GM19397 (cell line): ENCODE data around the gene OXNAD1.
A peak's percentile ranks its signal among the peaks of the same experiment; 100 is the strongest.

Source experiments
- ATAC-seq: cut with Tn5 transposase; IDR thresholded peaks from one replicate; pipeline ENCODE4 v1.9.1; 2021; ENCODE audit warnings: mild to moderate bottlenecking, moderate library complexity; ENCODE audit not compliant: unreplicated experiment

OXNAD1 gene

GRCh38 chr3:16325850-16326249 lies 60.8 kb downstream of the OXNAD1 start:
- no peak for ATAC-seq

DNA sequence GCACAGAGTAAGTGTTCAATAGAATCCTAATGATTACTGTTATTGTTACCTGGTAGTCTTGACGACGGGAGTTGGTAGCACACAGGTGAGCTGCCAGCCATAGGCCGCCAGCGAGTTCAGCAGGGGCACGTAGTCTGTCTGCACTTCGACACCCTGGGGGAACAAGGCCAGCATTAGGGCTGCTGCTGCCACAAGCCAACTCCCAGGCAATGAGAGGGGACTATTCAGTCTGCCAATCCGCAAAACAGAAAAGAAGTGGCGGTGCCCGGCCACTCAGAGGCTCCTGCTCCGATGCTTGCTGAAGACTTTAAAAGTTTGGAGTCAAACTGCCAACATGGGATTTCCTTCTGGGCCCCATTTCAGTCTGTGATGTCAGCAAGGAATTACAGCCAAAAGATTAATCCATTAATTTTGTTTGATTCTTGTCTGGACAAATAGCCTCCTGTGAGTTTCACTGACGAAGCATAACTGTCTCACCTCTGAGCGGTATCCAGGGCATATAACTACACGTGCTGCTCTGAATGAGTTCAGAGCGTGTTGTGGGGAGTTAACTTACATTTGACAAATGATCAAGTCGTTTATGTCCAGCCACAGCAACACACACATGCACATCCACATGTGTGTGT lies 61.8 kb downstream of the OXNAD1 start:
- ATAC-seq, result no peak

DNA sequence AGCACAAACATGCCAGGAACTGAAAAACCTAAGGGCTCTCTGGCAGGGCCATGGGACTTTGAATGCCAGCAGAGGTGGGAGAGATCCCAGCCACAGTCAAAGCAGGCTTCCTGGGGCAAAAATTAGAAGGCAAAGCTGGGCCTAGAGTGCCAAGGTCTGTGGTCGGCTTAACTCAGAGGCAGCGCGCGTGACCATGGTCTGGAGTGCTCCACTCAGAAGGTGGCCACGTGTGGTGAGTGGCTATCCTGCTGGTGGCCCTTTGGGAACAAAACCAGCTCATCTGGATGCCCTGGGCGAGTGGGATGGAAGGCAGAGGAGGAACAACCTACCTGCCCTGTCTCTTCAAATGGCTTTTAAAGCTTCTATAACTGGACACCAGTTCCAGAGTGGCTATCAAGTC lies 63.1 kb downstream of the OXNAD1 start:
- no peak for ATAC-seq

DNA sequence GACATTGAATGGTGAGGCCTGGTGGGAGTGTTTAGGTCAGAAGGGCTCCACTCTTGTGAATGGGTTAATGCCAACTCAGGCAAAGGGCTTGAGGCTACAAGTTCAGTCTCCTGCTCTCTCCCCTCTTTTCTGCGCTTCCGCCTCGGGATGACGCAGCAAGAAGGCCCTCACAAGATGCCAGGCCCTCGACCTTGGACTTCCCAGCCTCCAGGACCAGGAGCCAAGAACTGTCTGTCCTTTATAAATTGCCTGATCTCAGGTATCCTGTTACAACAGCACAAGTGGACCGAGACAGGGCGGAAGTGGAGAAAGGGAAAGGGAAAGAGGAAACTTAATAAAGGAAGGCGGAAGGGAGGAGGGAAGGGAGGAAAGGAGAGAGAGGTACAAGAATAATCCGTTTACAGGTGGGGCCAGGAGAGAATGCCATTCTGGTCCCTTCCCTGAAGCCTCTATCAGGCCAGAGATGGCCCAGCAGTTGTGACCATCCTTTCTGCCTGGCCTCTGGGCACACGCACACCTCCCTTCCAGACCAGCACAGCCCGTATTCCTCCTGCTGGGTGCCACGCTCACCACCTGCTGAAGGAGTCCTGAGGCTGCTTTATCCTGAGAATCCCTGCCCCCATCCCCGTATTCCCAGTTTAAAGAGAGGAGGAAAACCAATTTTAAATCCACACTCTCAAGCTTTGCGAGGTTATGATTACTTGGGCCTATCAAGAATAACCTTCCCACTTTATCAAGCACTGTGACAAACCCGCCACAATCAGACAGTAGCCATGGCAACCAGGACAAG lies 64.2 kb downstream of the OXNAD1 start:
- ATAC-seq, result no peak

GRCh38 chr3:16329826-16330129 lies 64.8 kb downstream of the OXNAD1 start:
- no peak for ATAC-seq

DNA sequence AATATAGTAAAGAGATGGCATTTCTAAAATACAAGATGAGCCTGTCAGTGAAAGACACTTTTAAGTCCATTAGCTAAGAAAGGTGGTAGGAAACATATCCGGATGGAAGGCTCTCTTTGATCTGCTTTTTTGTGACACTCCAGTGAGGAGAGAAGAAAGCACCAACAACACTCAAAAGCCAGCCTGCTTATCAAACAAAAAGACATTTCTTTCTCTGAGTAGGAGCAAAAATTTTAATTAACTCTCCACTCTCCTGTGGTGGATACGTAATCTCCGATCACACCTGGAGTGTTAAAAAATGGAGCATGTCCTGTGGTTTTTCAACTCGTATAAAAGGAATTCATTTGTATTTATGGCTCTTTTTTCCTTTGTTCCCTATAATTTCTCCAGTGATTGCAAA lies 65.3 kb downstream of the OXNAD1 start:
- ATAC-seq, result no peak

- no peak for ATAC-seq
Observed at GRCh38 chr3:16331319-16331883, 66.4 kb downstream of the OXNAD1 start.

GRCh38 chr3:16332904-16333426 lies 68.0 kb downstream of the OXNAD1 start:
- no peak for ATAC-seq

- no peak for ATAC-seq
Observed at GRCh38 chr3:16334909-16335308, 69.9 kb downstream of the OXNAD1 start.

DNA sequence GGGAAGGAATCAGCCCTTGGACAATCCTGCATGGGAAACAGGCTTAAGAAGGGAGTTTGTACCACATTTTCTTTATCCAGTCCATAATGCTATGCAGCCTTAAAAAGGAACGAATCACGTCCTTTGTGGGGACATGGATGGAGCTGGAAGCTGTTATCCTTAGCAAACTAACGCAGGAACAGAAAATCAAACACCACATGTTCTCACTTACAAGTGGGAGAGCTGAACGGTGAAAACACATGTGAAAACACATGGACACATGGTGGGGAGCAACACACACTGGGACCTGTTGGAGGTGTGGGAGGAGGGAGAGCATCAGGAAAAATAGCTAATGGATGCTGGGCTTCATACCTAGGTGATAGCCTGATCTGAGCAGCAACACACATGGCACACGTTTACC lies 70.3 kb downstream of the OXNAD1 start:
- ATAC-seq, result no peak

DNA sequence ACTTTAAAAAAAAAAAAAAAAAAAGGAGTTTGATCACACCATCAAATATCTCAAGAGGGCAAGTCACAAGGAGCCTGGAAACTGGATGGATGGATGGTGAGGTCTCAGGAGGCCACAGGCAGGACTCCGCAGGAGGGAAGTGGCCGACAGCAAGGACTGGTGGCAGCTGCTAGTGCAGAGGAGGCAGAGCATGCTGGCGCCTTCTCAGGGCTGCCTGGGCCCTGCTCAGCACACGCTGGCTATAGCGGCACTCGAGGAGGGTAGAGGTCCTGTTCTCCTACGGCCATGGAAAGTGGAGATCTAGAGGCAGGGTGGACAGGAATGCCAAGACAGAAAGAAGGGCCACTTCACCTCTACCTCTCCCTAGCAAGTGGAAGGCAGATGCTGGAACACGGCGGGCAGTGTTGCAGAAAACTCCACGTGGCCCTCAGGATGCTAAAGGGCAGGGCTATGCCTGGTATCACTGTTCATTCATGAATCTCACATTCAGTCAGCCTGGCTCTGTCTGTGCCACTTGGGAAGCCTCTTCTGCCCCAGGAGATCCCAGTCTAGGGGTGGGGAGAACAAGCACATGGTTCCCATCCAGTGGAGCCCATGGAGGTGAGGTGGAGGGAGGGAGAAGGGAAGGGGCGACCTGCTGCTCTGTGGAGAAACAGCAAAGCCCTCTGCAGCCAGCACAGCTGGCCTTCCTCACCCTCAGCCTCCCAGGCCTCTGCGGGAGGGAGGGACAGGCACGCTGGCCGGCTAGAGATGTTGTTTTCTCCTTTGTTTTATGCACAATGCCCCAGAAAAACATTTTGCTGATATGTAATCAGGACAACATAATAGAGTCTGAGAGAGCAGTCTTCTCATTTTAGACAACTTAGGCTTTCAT lies 71.0 kb downstream of the OXNAD1 start:
- no peak for ATAC-seq

DNA sequence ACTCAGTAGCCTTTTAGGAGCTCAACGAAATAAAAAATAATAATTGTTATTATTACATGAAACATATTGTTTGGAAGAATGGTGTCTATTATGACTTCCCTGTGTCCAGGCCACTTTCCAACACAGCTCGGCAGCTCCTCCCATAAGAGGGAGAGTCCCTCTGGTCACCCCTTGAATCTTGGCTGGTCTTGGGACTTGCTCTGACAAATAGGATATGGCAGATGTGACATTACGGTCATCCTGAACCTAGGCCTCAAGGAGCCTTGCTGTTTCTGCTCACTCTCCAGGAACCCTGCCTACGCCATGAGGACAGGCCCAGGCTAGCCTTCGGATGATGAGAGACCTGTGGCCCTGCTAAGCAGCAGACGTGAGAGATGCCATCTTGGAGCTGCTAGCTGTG lies 71.8 kb downstream of the OXNAD1 start:
- ATAC-seq, result no peak

- peak; percentile 89 for ATAC-seq
Observed at GRCh38 chr3:16337856-16338540, 73.0 kb downstream of the OXNAD1 start.

DNA sequence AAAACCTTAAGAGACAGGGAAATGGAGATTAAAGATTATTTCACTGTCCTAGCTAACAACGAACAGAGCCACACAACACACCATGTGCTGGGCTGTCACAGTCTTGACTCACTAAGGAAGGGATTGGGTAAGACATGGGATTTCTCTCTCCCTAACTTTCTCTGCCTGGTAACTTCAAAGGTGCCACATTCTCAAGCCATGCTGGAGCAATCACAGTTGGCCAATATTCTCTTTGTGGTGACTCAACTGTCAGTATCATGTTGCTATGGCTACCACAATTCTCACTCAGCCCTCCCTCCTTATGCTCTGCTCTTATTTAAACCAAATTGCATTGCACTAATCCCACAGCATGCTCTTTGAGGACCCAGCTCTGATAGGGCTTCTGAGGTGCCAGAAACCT lies 74.0 kb downstream of the OXNAD1 start:
- no peak for ATAC-seq

DNA sequence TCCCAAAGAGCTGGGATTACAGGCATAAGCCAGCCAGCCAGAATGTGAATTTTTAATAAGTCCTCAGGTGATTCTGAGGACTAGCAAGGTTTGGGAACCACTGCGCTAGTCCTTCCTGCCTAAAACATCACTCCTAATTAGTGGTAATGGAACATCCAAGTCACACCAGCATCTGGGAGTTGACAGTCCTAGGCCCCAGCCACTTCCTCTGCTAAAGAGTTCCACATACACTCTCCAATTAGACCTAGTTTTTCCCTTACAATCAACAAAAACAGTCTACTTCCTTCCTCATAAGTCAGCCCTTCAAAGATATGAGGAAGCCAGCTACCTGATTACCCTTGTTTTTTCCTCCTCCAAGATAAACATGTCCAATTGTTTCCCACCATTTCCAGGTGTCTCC lies 78.1 kb downstream of the OXNAD1 start:
- ATAC-seq, result no peak

DNA sequence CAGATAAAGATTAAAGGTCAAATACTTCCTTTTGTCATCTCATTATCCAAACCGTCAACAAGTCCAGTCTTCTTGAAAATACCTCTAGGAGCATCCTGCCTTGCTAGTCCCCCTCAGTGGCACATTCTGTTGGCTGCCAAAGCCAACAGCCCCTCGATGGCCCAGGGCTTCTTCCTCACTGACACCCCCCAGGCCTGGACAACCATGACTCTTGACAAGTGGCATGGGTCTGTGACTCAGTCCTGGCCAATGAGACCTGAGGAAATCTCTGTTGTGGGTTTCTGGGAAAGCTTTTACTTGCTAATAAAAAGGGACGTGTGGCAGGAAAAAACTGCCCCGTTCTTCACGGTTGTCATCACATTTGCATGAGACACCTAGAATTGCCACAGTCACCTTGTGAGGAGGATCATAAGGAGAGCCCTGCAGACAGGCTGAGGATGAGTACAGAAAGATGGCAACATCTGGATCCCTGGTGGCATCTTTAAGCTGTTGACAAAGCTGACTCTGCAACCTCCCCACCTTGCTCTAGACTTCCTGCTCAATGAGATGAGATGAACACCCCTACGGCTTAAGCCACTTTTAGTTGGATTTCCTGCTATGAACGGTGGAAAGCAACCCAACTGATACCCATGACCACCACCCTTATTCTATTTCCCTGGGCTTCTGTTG lies 81.5 kb downstream of the OXNAD1 start:
- no peak for ATAC-seq

DNA sequence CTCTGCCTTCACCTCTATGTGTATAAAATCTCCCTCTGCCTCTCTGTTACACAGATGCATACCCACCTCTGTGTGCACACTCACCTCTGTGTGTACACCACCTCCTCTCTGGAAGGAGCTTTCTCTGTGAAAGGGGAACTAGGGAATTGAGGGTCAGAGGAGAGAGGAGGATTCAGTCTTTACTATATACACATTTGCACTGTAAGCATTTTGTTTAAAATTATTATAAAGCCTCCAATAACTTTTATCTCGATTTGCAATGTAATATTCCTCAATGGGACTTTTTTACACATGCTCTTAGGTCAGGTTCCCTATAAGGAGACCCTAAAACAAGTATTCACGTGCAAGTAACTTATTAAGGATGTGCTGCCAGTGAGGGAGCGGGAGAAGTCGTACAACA lies 82.5 kb downstream of the OXNAD1 start:
- ATAC-seq, result no peak

- ATAC-seq, result no peak
Observed at GRCh38 chr3:16349986-16350596, 85.1 kb downstream of the OXNAD1 start.

- no peak for ATAC-seq
Observed at GRCh38 chr3:16350597-16351318, 85.7 kb downstream of the OXNAD1 start.
